Stimulated activated CD4-positive, alpha-beta T cell treated with anti-CD3 and anti-CD28 coated beads, TNF-alpha, amount 100 ng/mL, for 4 hours (primary cell): ENCODE measurements around the gene DHRS7B.

Experiments used
- DNase-seq, 3 experiments: peaks; one replicate each; pipeline ENCODE4 v3.0.0-alpha.2; 2020; ENCODE audit warnings: low read depth in 3 of 3

Gene DHRS7B

GRCh38 chr17:21157586-21158370 is 31.0 kb downstream of the DHRS7B start:
- no peak for DNase-seq

- DNase-seq: no peak
These were observed 33.6 kb downstream of the DHRS7B start for GRCh38 chr17:21160401-21160800.

- no peak for DNase-seq
These were observed 35.0 kb downstream of the DHRS7B start for GRCh38 chr17:21161498-21162393.

GRCh38 chr17:21162394-21162775 is 35.6 kb downstream of the DHRS7B start:
- no peak for DNase-seq

- DNase-seq: no peak
These were observed 36.3 kb downstream of the DHRS7B start for GRCh38 chr17:21163101-21163500.

GRCh38 chr17:21164216-21164615 is 37.5 kb downstream of the DHRS7B start:
- no peak for DNase-seq

- no peak for DNase-seq
These were observed 37.9 kb downstream of the DHRS7B start for GRCh38 chr17:21164620-21165019.

- no peak for DNase-seq
These were observed 39.3 kb downstream of the DHRS7B start for GRCh38 chr17:21165922-21166594.

- no peak for DNase-seq
These were observed 39.9 kb downstream of the DHRS7B start for GRCh38 chr17:21166595-21167210.

GRCh38 chr17:21167303-21167702 is 40.5 kb downstream of the DHRS7B start:
- no peak for DNase-seq

GRCh38 chr17:21168555-21168865 is 41.7 kb downstream of the DHRS7B start:
- no peak for DNase-seq

GRCh38 chr17:21169496-21169895 is 42.7 kb downstream of the DHRS7B start:
- no peak for DNase-seq

GRCh38 chr17:21170809-21171208 is 44.0 kb downstream of the DHRS7B start:
- no peak for DNase-seq

- no peak for DNase-seq
These were observed 44.7 kb downstream of the DHRS7B start for GRCh38 chr17:21171309-21171922.

- no peak for DNase-seq
These were observed 45.3 kb downstream of the DHRS7B start for GRCh38 chr17:21171970-21172510.

GRCh38 chr17:21172846-21173245 is 46.1 kb downstream of the DHRS7B start:
- no peak for DNase-seq

GRCh38 chr17:21173543-21173942 is 46.8 kb downstream of the DHRS7B start:
- no peak for DNase-seq

- DNase-seq: no peak
These were observed 47.4 kb downstream of the DHRS7B start for GRCh38 chr17:21174186-21174585.

- DNase-seq: no peak
These were observed 47.9 kb downstream of the DHRS7B start for GRCh38 chr17:21174713-21175112.

- no peak for DNase-seq
These were observed 50.1 kb downstream of the DHRS7B start for GRCh38 chr17:21176773-21177395.

- DNase-seq: no peak
These were observed 50.6 kb downstream of the DHRS7B start for GRCh38 chr17:21177401-21177800.
